WI38 (cell line): ENCODE measurements around the gene TTC31.

Experiments
- H3K4me3 ChIP-seq: 2 replicates; pipeline ENCODE4 v1.5.1; 2011; ENCODE audit warnings: low read depth, mild to moderate bottlenecking, control low read depth, low read length
- CTCF ChIP-seq: IDR thresholded peaks from 2 replicates; pipeline ENCODE4 v1.5.1; 2012; ENCODE audit warnings: low read depth, mild to moderate bottlenecking, control low read depth, low read length

Gene TTC31

GRCh38 chr2:74535440-74535965 lies 52.6 kb downstream of the TTC31 start:
- TF ChIP-seq CTCF: no peak
- no peak overlapping the region for H3K4me3 ChIP-seq

GRCh38 chr2:74536166-74536950 lies 53.5 kb downstream of the TTC31 start:
- H3K4me3 ChIP-seq: no peak overlapping the region
- no peak for TF ChIP-seq CTCF

GRCh38 chr2:74537140-74537539 lies 54.3 kb downstream of the TTC31 start:
- no peak overlapping the region for H3K4me3 ChIP-seq
- no peak for TF ChIP-seq CTCF

- TF ChIP-seq CTCF: no peak
Observed at GRCh38 chr2:74538881-74539339, 56.0 kb downstream of the TTC31 start.

GRCh38 chr2:74540291-74540690 lies 57.4 kb downstream of the TTC31 start:
- no peak overlapping the region for H3K4me3 ChIP-seq
- no peak for TF ChIP-seq CTCF

More at GRCh38 chr2:74538881-74539339, 56.0 kb downstream of the TTC31 start:
- no peak overlapping the region for H3K4me3 ChIP-seq

- TF ChIP-seq CTCF: no peak
Observed at GRCh38 chr2:74542978-74543377, 60.1 kb downstream of the TTC31 start.

More at GRCh38 chr2:74542978-74543377, 60.1 kb downstream of the TTC31 start:
- no peak overlapping the region for H3K4me3 ChIP-seq
